NOMO-1 treated with DMSO at 0.1 percent for 48 hours (cell line): ENCODE data around the gene EIF2B5.
A peak's percentile ranks its signal among the peaks of the same experiment; 100 is the strongest.
"Not testable (repeated sequence)": the region's sequence is repeated elsewhere in the genome, so short reads cannot be mapped to it uniquely, and the experiment has no call there.

Experiments
- DNase-seq: peaks from one replicate; lab custom pipeline; 2025; ENCODE audit not compliant: unreplicated experiment; lab: John Stamatoyannopoulos, UW

Gene EIF2B5

GRCh38 chr3:184135149-184135910, at the start of gene EIF2B5:
EIF2B5 (plus strand) TSS chr3:184135358; CDS start chr3:184135386, 28 bp downstream.
- peak; percentile 98 for DNase-seq

- DNase-seq = peak; percentile 96
Measured at GRCh38 chr3:184085389-184085852, 49.7 kb upstream of the EIF2B5 start.

DNA sequence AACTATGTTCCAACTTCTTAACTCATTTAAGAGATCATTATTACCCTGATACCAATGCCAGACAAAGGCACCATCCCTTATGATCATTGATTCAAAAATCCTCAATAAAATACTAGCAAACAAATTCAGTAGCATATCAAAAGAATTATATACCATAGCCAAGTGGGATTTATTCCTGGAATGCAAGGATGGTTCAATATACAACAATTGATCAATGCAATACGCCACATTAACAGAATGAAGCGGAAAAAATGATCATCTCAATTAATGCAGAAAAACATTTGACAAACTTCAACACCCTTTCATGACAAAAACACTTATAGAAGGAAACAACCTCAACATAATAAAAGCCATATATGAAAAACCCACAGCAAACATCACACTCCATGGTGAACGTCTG, 43.0 kb upstream of the EIF2B5 start:
- no peak for DNase-seq

- DNase-seq = peak; percentile 44
Measured at GRCh38 chr3:184096811-184097383, 38.3 kb upstream of the EIF2B5 start, which contains the start of gene HTR3E. HTR3E (plus strand) TSS chr3:184097064; CDS start chr3:184097530, 466 bp downstream.

DNA sequence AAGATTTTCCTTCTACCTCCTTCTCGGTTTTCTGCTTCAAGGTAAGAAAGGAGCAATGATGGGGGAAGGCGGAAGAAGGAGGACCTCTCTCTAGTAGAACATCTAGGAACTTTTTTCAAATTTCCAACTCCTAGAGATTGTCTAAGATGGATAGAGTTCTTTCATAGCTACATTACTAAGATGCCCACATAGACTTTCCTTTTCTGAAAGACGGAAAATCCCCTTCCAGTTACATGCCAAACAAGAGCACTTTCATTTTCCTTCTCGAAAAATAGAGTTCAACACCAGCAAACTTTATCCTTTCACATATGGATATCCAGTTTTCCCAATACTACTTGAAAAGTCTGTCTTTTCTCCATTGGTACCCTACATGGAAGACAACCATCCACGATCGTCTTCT, 37.6 kb upstream of the EIF2B5 start:
- no peak for DNase-seq

DNA sequence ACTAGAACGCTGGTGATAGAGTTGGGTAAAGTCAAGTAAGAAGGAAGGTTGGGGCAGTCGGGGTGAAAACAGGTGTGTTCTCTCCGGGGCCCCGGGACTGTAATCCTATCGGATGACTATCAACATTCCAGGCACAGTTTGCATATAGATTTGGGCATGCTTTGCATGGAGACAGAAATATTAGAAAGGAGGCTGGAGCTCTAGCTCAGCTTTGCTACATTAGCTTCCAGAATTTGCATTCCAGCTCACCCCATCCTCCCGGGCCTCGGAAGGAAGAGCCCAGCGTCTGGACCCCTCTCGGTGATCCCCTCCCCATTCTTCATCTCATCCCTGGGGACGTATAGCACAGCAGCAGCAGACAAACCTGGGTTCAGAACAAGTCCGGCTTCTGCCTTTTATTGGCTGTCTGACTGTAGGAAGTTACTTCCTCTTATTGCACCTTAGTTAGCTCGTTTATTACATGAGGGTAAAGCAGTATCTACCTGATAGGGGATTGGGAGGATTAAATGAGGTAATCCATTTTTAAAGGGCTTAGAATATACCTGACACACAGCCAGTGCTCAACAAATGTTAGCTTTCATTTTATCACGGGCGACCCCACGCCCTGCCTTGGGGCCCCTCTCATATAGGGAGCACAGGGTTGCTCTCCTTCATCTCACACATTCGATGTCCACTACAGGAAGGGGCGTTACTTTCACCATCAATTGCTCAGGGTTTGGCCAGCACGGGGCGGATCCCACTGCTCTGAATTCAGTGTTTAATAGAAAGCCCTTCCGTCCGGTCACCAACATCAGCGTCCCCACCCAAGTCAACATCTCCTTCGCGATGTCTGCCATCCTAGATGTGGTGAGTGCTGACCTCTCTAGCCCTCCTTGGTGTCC, 35.1 kb upstream of the EIF2B5 start:
- peak; percentile 30 for DNase-seq

DNA sequence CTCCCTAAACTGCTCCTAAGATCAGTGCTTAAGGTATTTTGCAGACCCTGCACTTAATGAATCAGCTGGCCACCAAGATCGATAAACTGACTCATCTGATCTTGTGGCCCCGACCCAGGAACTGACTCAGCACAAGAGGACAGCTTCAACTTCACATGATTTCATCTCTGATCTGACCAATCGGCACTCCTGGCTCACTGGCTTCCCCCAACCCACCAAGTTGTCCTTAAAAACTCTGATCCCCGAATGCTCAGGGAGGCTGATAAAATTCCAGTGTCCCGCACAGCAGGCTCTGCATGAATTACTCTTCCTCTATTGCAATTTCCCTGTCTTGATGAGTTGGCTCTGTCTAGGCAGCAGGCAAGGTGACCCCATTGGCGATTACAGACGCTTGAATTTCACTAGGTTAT, 24.8 kb upstream of the EIF2B5 start:
- peak; percentile 30 for DNase-seq

GRCh38 chr3:184116017-184116416, 19.1 kb upstream of the EIF2B5 start:
- no peak for DNase-seq

DNA sequence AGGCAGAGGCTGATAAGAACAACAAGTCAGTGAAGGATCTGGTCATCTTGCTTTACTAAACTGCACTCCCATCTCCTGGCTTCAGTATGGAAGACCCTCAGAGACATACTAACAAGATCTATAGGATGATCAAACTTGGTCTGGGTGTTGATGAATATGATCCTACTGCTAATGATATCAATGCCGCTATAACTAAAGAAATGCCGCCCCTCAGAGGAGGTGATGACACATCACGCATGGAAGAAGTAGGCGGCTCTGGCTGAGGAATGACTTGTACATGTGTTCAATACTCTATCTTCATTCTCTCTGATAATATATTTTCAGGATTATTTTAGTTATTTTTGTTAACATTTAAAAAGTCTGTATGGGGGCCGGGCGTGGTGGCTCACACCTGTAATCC, 17.5 kb upstream of the EIF2B5 start:
- no peak for DNase-seq

GRCh38 chr3:184121031-184121430, 14.1 kb upstream of the EIF2B5 start:
- not testable (repeated sequence) for DNase-seq

GRCh38 chr3:184126006-184126405, 9.2 kb upstream of the EIF2B5 start:
- DNase-seq = no peak

DNA sequence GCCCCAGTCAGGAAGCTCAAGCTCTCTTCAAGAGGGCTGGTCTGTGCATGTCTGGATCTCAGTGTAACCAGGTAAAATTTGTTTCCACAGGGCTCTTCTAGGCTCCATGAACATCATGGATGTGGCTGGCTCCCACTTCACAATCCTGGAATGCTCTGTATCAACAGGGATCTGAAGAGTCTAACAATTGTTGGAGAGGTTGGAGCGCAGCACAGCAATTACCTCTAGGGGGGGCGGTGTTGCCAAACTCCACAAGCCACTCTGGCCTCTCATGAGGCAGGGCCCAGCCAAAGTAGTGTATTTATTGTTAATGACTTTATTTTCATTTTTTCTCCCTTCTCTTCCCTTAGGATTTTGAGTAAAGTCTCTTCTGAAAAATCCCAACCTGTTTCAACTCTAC, 6.1 kb upstream of the EIF2B5 start:
- no peak for DNase-seq

DNA sequence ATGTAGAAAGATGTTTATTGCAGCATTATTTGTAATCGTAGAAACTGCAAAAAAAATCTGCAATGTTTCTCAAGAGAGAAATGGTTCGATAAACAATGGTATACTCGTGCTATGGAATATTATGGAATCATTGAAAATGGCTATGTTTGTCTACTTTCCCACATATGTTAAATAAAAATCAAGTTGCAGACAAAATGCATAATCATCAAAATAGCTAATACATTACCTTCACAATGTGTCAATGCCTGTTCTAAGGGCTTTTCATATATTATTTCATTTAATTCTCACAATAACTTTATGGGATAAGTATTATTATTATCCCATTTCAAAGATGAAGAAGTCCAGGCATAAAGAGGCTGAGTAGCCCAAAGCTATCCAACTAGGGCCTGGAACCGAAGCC, 2.2 kb upstream of the EIF2B5 start:
- DNase-seq = no peak

GRCh38 chr3:184133840-184134745, 1.1 kb upstream of the EIF2B5 start:
- DNase-seq = peak; percentile 71

DNA sequence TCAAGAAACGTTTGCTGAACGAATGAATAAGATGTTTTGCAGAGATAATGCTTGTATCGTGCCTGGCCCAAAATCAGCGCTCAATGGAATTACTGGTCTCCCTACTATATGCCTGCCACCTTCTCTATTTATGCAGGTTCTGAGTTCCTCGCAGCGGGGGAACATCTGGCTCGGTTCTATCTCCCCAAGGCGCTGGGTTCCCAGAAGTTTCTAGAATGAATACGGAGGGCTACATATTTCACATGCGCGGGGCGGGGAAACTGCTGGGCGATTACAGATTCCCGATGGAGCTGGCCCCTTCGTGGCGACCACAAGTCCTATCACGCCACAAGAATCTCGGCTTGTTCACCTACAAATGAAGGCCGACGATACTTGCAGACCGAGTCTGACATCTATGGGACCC, 411 bp upstream of the EIF2B5 start:
- DNase-seq = peak; percentile 62

DNA sequence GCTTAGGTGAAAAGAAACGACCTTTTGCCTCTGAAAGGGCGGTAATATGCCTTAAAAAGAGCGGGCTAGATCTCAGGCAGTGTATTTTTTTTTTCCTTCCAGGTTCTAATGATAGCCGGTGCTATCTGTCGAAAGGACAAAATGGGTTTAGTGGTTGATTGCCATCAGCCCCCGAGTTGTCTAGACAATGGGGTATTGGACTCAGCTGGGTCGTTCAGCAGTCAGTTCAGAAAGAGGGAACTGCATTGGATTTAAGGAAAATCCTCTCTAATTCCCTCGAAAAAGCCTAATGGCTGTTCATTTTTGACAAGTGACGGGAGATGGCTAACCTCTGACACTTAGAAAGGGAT, 728 bp downstream of the EIF2B5 start:
- no peak for DNase-seq

GRCh38 chr3:184140436-184140835, 5.3 kb downstream of the EIF2B5 start:
- no peak for DNase-seq

DNA sequence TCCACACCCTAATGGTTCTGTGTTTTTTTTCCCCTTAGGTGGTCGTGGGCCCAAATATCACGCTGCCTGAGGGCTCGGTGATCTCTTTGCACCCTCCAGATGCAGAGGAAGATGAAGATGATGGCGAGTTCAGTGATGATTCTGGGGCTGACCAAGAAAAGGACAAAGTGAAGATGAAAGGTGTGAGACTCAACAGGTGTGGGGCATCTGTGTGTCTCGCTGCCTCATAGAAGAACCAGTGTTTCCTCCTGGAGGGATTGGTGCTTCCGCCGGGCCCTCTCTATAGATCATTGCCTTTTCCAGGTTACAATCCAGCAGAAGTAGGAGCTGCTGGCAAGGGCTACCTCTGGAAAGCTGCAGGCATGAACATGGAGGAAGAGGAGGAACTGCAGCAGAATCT, 7.0 kb downstream of the EIF2B5 start:
- DNase-seq = no peak

- DNase-seq = no peak
Measured at GRCh38 chr3:184143327-184143726, 8.2 kb downstream of the EIF2B5 start.

DNA sequence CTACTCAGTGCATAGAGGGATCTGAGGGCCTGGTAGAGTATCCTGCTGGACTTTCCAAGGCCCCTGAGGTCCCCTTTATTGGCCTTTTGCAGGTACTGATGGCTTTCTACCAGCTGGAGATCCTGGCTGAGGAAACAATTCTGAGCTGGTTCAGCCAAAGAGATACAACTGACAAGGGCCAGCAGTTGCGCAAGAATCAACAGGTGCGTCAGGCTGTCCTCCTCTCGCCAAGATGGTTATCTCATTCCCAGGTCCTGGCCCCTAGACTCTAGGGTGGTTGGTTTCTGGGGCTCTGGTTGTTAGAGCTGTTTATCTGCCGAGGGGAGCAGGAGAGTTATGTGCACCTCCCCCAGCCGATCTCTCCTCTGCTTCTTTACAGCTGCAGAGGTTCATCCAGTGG, 9.3 kb downstream of the EIF2B5 start:
- DNase-seq = no peak

DNA sequence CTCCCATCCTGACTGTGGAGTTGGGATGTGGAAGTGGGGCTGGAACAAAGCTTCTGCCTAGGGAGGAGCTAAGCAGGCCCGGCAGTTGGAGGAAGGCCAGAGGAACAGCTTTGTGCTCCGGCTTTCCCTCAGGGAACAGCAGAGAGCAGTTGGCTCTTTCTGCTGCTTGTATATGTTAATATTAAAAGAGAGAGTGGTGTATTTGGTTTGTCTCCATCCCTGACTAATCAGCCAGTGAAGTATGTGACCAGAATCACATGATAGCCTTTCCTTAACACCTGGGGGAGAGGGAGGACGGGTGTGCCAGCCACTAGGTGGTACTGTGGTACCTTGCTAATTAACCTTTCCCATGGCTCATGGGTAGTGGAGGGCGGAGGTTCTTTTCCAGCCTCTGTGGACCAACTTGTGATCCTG, 10.0 kb downstream of the EIF2B5 start:
- peak; percentile 7 for DNase-seq
